Fibroblast of mammary gland (primary cell): ENCODE measurements around the gene RNASE13.
A peak's percentile ranks its signal among the peaks of the same experiment; 100 is the strongest.

ENCODE experiments used
- DNase-seq: peaks from one replicate; pipeline ENCODE4 v3.0.0-alpha.2; 2010; ENCODE audit warnings: low read depth
- H3K4me3 ChIP-seq: 2 replicates; pipeline ENCODE4 v1.5.1; 2011; ENCODE audit warnings: low read depth, mild to moderate bottlenecking, low read length, moderate library complexity; ENCODE audit not compliant: control insufficient read depth
- CTCF ChIP-seq: conservative IDR thresholded peaks from 2 replicates; pipeline ENCODE4 v1.5.1; 2011; ENCODE audit warnings: low read depth, low read length, inconsistent platforms; ENCODE audit not compliant: control insufficient read depth, insufficient read depth

The RNASE13 gene

GRCh38 chr14:21055432-21056117, 21.0 kb upstream of the RNASE13 start:
- no peak for DNase-seq
- H3K4me3 ChIP-seq, result no peak overlapping the region
- no peak for TF ChIP-seq CTCF

GRCh38 chr14:21054768-21055145, 20.1 kb upstream of the RNASE13 start:
- no peak for DNase-seq
- no peak for TF ChIP-seq CTCF
- H3K4me3 ChIP-seq, result no peak overlapping the region

- no peak for DNase-seq
- no peak for TF ChIP-seq CTCF
Measured at GRCh38 chr14:21054123-21054767, 19.6 kb upstream of the RNASE13 start.

DNA sequence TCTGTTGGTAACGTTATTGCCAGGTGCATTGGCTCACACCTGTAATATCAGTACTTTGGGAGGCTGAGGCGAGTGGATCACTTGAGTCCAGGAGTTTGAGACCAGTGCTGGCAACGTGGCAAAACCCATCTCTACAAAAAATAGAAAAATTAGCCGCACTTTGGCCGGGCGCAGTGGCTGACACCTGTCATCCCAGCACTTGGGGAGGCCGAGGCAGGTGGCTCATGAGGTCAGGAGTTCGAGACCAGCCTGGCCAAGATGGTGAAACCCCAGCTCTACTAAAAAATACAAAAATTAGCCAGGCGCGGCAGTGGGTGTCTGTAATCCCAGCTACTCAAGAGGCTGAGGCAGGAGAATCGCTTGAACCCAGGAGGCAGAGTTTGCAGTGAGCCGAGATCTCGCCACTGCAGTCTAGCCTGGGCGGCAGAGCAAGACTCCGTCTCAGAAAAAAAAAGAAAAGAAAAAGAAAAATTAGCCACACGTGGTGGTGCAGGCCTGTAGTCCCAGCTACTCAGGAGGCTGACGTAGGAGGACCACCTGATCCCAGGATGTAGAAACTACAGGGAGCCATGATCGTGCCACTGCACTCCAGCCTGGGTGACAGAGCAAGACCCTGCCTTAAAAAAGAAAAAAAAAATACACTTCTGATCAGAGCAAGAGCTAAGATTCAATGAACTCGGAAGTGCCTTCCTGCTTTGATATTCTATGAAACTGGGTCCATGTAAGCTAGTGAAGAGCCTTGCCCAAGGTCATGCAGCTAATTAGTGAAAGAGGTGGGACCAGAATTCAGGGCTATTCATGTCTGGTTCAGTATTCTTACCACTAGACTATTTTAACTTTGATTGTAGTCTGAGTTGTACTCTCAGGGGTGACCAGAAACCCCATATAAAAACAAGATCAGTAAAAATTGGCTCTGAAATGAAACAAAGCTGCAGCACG, 18.8 kb upstream of the RNASE13 start:
- no peak overlapping the region for H3K4me3 ChIP-seq
- no peak for TF ChIP-seq CTCF
- no peak for DNase-seq

More at GRCh38 chr14:21054123-21054767, 19.6 kb upstream of the RNASE13 start:
- H3K4me3 ChIP-seq, result no peak overlapping the region

DNA sequence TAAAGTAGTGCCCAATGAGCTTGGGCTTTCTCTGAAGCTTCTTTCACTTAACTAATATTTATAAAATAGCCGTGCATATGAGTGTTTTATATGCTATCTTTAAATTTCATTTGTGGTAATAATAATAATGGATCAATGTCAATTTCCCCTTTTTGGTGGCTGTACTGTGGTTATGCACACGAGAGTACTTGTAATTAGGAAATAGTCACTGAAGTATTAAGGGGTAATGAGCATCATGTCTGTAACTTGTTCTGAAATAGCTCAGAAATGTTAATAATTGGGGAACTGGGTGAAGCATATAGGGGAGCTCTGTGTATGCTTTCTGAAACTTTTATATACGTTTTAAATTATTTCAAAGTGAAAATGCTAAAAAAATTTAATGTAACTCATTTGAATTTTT, 16.0 kb upstream of the RNASE13 start:
- H3K4me3 ChIP-seq, result no peak overlapping the region
- no peak for DNase-seq
- no peak for TF ChIP-seq CTCF

- DNase-seq, result peak; percentile 66
- TF ChIP-seq CTCF, result no peak
- H3K4me3 ChIP-seq, result no peak overlapping the region
Measured at GRCh38 chr14:21049271-21049673, 14.7 kb upstream of the RNASE13 start.
